Chondrocyte (in vitro differentiated cells): ENCODE results near the gene KRT39. TPM values are rescaled to one million over a fixed set of nuclear protein-coding genes. Genes with fewer than 3 reads are reported as not detected.
A peak's percentile ranks its signal among the peaks of the same experiment; 100 is the strongest.

ENCODE experiments used
- DNase-seq: peaks from one replicate; pipeline ENCODE4 v3.0.0; 2021; ENCODE audit warnings: mixed read lengths, low spot score
- H3K27ac Mint-ChIP-seq: one replicate; pipeline ENCODE4 v1.8.0; 2021; ENCODE audit warnings: mild to moderate bottlenecking, moderate library complexity, mixed read lengths; ENCODE audit not compliant: unreplicated experiment
- H3K27me3 Mint-ChIP-seq: 2 replicates; pipeline ENCODE4 v1.8.0; 2021; ENCODE audit warnings: low read depth, mixed read lengths
- H3K36me3 Mint-ChIP-seq: 2 replicates; pipeline ENCODE4 v1.8.0; 2021; ENCODE audit warnings: low read depth, mixed read lengths
- H3K4me1 Mint-ChIP-seq: 2 replicates; pipeline ENCODE4 v1.8.0; 2021; ENCODE audit warnings: low read depth, mild to moderate bottlenecking, mixed read lengths
- H3K4me3 Mint-ChIP-seq: one replicate; pipeline ENCODE4 v1.8.0; 2021; ENCODE audit warnings: mild to moderate bottlenecking, moderate library complexity, mixed read lengths; ENCODE audit not compliant: unreplicated experiment
- H3K9me3 Mint-ChIP-seq: 2 replicates; pipeline ENCODE4 v1.8.0; 2021; ENCODE audit warnings: low read depth, mixed read lengths
- CTCF ChIP-seq: fragments of 200-600 bp; sonication (generic); IDR thresholded peaks from 2 replicates; pipeline ENCODE4 v1.5.0; 2021; ENCODE audit warnings: antibody characterized with exemption, mild to moderate bottlenecking, moderate library complexity
- total RNA-seq: library from RNA; stranded (reverse); gene quantifications from 3 replicates; pipeline ENCODE4 v1.2.1, GENCODE V29; 2021

Gene KRT39
- total RNA-seq, 1 donor from 2014 or later = not detected

GRCh38 chr17:40910441-40910841 lies 56.3 kb downstream of the KRT39 start:
- no peaks in the 10 kb centered on the region for H3K9me3 Mint-ChIP-seq
- no peak for DNase-seq
- no peaks in the 10 kb centered on the region for H3K27me3 Mint-ChIP-seq
- H3K36me3 Mint-ChIP-seq = no peaks in the 10 kb centered on the region
- H3K27ac Mint-ChIP-seq = peak overlapping the region; percentile 82
- H3K4me3 Mint-ChIP-seq = peak overlapping the region; percentile 7
- TF ChIP-seq CTCF = no peak
- H3K4me1 Mint-ChIP-seq = peaks cover 43% of the 10 kb centered on the region

- Mint-ChIP-seq H3K27ac (peak overlapping the region; percentile 82), H3K4me1 (peaks cover 36% of the 10 kb centered on the region), H3K36me3 (no peaks in the 10 kb centered on the region), H3K9me3 (no peaks in the 10 kb centered on the region), H3K27me3 (no peaks in the 10 kb centered on the region), H3K4me3 (no peak overlapping the region)
- no peak for TF ChIP-seq CTCF
- DNase-seq = no peak
These were observed 57.0 kb downstream of the KRT39 start for GRCh38 chr17:40909755-40910154.

GRCh38 chr17:40909351-40909750 lies 57.4 kb downstream of the KRT39 start:
- H3K27ac Mint-ChIP-seq = peak overlapping the region; percentile 82
- no peaks in the 10 kb centered on the region for H3K9me3 Mint-ChIP-seq
- peak; percentile 95 for TF ChIP-seq CTCF
- H3K27me3 Mint-ChIP-seq = no peaks in the 10 kb centered on the region
- H3K36me3 Mint-ChIP-seq = no peaks in the 10 kb centered on the region
- H3K4me1 Mint-ChIP-seq = peaks cover 34% of the 10 kb centered on the region
- no peak for DNase-seq
- H3K4me3 Mint-ChIP-seq = no peak overlapping the region

Other genes starting within 250 kb of the KRT39 start
- not detected in 3 replicates for gene KRT25, start 211.6 kb downstream of the KRT39 start, total RNA-seq
- not detected in 3 replicates for gene KRT26, start 194.7 kb downstream of the KRT39 start, total RNA-seq
- gene KRT27, start 184.4 kb downstream of the KRT39 start, total RNA-seq = not detected in 3 replicates
- gene KRT28, start 167.0 kb downstream of the KRT39 start, total RNA-seq = not detected in 3 replicates
- gene KRT10, start 144.3 kb downstream of the KRT39 start, total RNA-seq = 52.9 to 80.2 TPM (median 55.0 TPM) in 3 replicates
- not detected in 3 replicates for gene KRT12, start 99.7 kb downstream of the KRT39 start, total RNA-seq
- gene KRT20, start 81.7 kb downstream of the KRT39 start, total RNA-seq = not detected in 3 replicates
- not detected in 3 replicates for gene KRT23, start 29.3 kb downstream of the KRT39 start, total RNA-seq
- not detected in 3 replicates for gene KRT40, start 17.4 kb upstream of the KRT39 start, total RNA-seq
- gene KRTAP3-3, start 27.2 kb upstream of the KRT39 start, total RNA-seq = not detected in 3 replicates
- gene KRTAP3-2, start 33.0 kb upstream of the KRT39 start, total RNA-seq = not detected in 3 replicates
- gene KRTAP3-1, start 42.2 kb upstream of the KRT39 start, total RNA-seq = not detected in 3 replicates
- gene KRTAP1-5, start 60.3 kb upstream of the KRT39 start, total RNA-seq = not detected in 3 replicates
- not detected in 3 replicates for gene KRTAP1-4, start 63.2 kb upstream of the KRT39 start, total RNA-seq
- gene KRTAP1-3, start 67.9 kb upstream of the KRT39 start, total RNA-seq = not detected in 3 replicates
- not detected in 3 replicates for gene KRTAP1-1, start 74.5 kb upstream of the KRT39 start, total RNA-seq
- gene KRTAP2-1, start 80.4 kb upstream of the KRT39 start, total RNA-seq = not detected in 3 replicates
- not detected in 3 replicates for gene KRTAP2-2, start 88.3 kb upstream of the KRT39 start, total RNA-seq
- not detected in 3 replicates for gene KRTAP2-3, start 93.2 kb upstream of the KRT39 start, total RNA-seq
- not detected in 3 replicates for gene KRTAP2-4, start 98.9 kb upstream of the KRT39 start, total RNA-seq
- gene KRTAP4-7, start 117.2 kb upstream of the KRT39 start, total RNA-seq = not detected in 3 replicates
- gene KRTAP4-8, start 131.2 kb upstream of the KRT39 start, total RNA-seq = not detected in 3 replicates
- not detected in 3 replicates for gene KRTAP4-16, start 135.3 kb upstream of the KRT39 start, total RNA-seq
- not detected in 3 replicates for gene KRTAP4-9, start 138.4 kb upstream of the KRT39 start, total RNA-seq
- not detected in 3 replicates for gene KRTAP4-11, start 151.4 kb upstream of the KRT39 start, total RNA-seq
- not detected in 3 replicates for gene KRTAP4-12, start 157.2 kb upstream of the KRT39 start, total RNA-seq
- gene KRTAP4-6, start 173.6 kb upstream of the KRT39 start, total RNA-seq = not detected in 3 replicates
- not detected in 3 replicates for gene KRTAP4-5, start 182.9 kb upstream of the KRT39 start, total RNA-seq
- gene KRTAP4-4, start 193.8 kb upstream of the KRT39 start, total RNA-seq = not detected in 3 replicates
- gene KRTAP4-3, start 201.3 kb upstream of the KRT39 start, total RNA-seq = not detected in 3 replicates
- not detected in 3 replicates for gene KRTAP4-2, start 211.3 kb upstream of the KRT39 start, total RNA-seq
- gene KRTAP4-1, start 218.0 kb upstream of the KRT39 start, total RNA-seq = not detected in 3 replicates
- gene KRTAP9-1, start 222.9 kb upstream of the KRT39 start, total RNA-seq = not detected in 3 replicates